Psoas muscle (tissue), 8 donors: Measurements from ENCODE around the gene PLA2G4B. TPM values are rescaled to one million over a fixed set of nuclear protein-coding genes. Genes with fewer than 3 reads are reported as not detected.

Experiments used
- ATAC-seq, 4 donors: fragments of 200-7000 bp; cut with Tn5 transposase; one replicate each; pipeline ENCODE4 v1.9.1; 2020; ENCODE audit warnings: moderate library complexity in 3 of 4, mild to moderate bottlenecking in 2 of 4
- DNase-seq, 2 donors: peaks; one replicate each; pipeline ENCODE4 v3.0.0-alpha.2; 2020
- H3K27ac ChIP-seq: fragments of 200-600 bp; one replicate; pipeline ENCODE4 v1.8.0; 2022
- H3K27me3 ChIP-seq, 3 donors: fragments of 200-600 bp in 1 of 3; one replicate each; pipeline versions ENCODE4 v1.6.1 to v1.8.0; 2013 to 2022; ENCODE audit warnings: low read length in 2 of 3, mild to moderate bottlenecking in 2 of 3, moderate library complexity in 1 of 3; ENCODE audit not compliant: insufficient read depth in 3 of 3
- H3K36me3 ChIP-seq, 2 donors: fragments of 200-600 bp in 1 of 2; one replicate each; pipeline versions ENCODE4 v1.6.1 to v1.8.0; 2013 to 2022; ENCODE audit warnings: low read depth in 1 of 2, mild to moderate bottlenecking in 1 of 2, moderate library complexity in 1 of 2; ENCODE audit not compliant: insufficient read depth in 1 of 2
- H3K4me1 ChIP-seq: fragments of 200-600 bp; one replicate; pipeline ENCODE4 v1.8.0; 2022
- H3K4me3 ChIP-seq: fragments of 200-600 bp; one replicate; pipeline ENCODE4 v1.8.0; 2022; ENCODE audit warnings: mild to moderate bottlenecking
- H3K9me3 ChIP-seq: fragments of 200-600 bp; one replicate; pipeline ENCODE4 v1.8.0; 2022
- CTCF ChIP-seq: fragments of 200-600 bp; IDR thresholded peaks from one replicate; pipeline ENCODE4 v1.8.0; 2022; ENCODE audit warnings: antibody characterized with exemption
- WGBS, 3 donors: extraction: QIAGEN DNeasy Blood & Tissue Kit; methylation state at CpG; one replicate each; pipeline versions ENCODE4 v1.1.6 to v1.1.7; 2013; 5-methylcytosine and 5-hydroxymethylcytosine counted together
- intact Hi-C, 2 donors: fragments of 100-400 bp; cut with DNase I; formaldehyde crosslinking; loops; one replicate each; pipeline versions ENCODE4 v1.11.0 to v1.14.2; 2022
- polyA plus RNA-seq, 3 donors: library from polyadenylated mRNA; stranded (reverse); fragments of 200-250 nt; gene quantifications; one replicate each; pipeline ENCODE4 v1.2.3, GENCODE V29; 2013
- total RNA-seq, 4 donors: library from RNA; stranded (reverse); fragmentation: NEBNext Ultra II Directional in 2 of 4; extraction: Animal tissue kit (Norgen Biotek cat#: 25700) in 2 of 4; gene quantifications; one replicate each; pipeline versions ENCODE4 v1.2.1 to v1.2.4, GENCODE V29; 2021 to 2023
- donor health status: healthy with polysubstance abuse.
- donor health status: DM: no; HTN: no; CAD: no; lungs with moderate emphysema.
- donor health status: Bipolar disorder and iron deficiency.
- donor health status: healthy.
- donor health status: DM: yes; HTN: yes; CAD: no.
- donor health status: DM: no; HTN: no; CAD: no.
- donor health status: DM: no; HTN: no; CAD: no.
- donor health status: DM: yes; HTN: yes; CAD: no.

PLA2G4B gene
- total and polyA plus RNA-seq, 7 donors, result 1.1 to 4.3 (median 1.4) TPM

- Histone ChIP-seq H3K36me3 (peaks cover 2 to 98% of the 10 kb centered on the region in 2 donors), H3K4me3 (no peak overlapping the region), H3K9me3 (no peaks in the 10 kb centered on the region), H3K4me1 (no peaks in the 10 kb centered on the region), H3K27me3 (no peaks in the 10 kb centered on the region), H3K27ac (no peak overlapping the region)
- ATAC-seq, result no peak
- WGBS, 3 donors, result 92 to 94% (median 92%) methylated on average over 9 of the region's 9 CpGs
- DNase-seq, result no peak
- intact Hi-C loops, result loop anchor here in 1 of 2 donors (5.0 kb wide), 1 partner anchor 217 kb away; no protein-coding TSS in a partner anchor
- TF ChIP-seq CTCF, result no peak
Measured at GRCh38 chr15:41819455-41820050, 19.1 kb upstream of the PLA2G4B start.

DNA sequence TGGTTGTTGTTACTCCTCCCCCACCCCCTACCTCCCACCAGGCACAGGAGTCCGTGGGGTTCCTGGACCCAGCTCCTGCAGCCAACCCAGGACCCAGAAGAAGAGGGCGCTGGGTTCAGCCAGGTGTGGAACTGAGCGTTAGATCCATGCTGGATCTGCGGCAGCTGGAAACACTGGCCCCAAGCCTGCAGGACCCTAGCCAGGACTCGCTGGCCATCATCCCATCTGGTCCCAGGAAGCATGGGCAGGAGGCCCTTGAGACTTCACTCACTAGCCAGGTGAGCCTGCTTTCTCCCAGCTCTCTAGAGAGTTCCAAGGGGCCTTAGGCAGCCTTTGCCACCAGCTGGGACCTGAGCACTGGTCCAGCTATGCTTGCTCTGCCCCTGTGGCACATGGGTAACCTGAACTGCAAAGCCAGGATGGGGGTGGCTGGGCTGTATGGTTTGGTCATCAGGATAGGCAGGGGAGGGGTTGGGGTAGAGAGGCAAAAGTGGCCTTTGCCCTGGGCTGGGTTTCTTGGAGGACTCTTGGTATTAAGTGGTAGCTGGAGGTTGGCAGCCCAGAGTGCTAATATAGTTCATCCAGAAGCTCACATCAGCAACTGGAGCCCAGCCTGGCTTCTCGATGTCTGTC, 17.7 kb upstream of the PLA2G4B start:
- peak in 1 of 4 donors; percentile 34 for ATAC-seq
- 39 to 51% (median 49%) methylated on average over 4 to 6 of the region's 6 CpGs for WGBS, 3 donors
- Histone ChIP-seq H3K27ac (no peak overlapping the region), H3K4me3 (no peak overlapping the region), H3K4me1 (no peaks in the 10 kb centered on the region), H3K36me3 (peaks cover 0 to 95% of the 10 kb centered on the region in 2 donors), H3K27me3 (no peaks in the 10 kb centered on the region), H3K9me3 (no peaks in the 10 kb centered on the region)
- no peak for TF ChIP-seq CTCF
- intact Hi-C loops, result no loop called here
- peak in 1 of 2 donors; percentile 54 for DNase-seq

DNA sequence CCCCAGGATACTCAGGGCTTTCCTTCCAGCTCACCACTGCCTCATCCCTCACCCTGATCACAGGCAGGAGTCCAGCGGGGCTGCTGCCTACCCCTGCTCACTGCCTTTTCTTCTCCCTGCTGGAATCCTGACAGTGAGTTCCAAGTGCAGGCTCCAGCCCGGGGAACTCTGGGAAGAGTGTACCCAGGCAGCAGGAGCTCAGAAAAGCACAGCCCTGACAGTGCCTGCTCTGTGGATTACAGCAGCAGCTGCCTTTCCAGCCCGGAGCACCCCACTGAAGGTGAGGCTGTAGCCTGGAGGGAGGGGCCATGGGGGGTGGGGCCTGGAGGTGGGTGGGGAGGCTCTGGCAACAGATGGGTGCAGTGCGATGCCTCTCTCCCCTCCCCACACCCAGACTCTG, 16.8 kb upstream of the PLA2G4B start:
- Histone ChIP-seq H3K9me3 (no peaks in the 10 kb centered on the region), H3K27me3 (no peaks in the 10 kb centered on the region), H3K4me1 (no peaks in the 10 kb centered on the region), H3K36me3 (peaks cover 0 to 86% of the 10 kb centered on the region in 2 donors), H3K27ac (no peak overlapping the region), H3K4me3 (no peak overlapping the region)
- TF ChIP-seq CTCF, result no peak
- whole genome bisulfite sequencing, 3 donors, result 80 to 83% (median 82%) methylated on average over 4 of the region's 4 CpGs
- DNase-seq, result no peak
- no peak for ATAC-seq
- intact Hi-C loops, result no loop called here

DNA sequence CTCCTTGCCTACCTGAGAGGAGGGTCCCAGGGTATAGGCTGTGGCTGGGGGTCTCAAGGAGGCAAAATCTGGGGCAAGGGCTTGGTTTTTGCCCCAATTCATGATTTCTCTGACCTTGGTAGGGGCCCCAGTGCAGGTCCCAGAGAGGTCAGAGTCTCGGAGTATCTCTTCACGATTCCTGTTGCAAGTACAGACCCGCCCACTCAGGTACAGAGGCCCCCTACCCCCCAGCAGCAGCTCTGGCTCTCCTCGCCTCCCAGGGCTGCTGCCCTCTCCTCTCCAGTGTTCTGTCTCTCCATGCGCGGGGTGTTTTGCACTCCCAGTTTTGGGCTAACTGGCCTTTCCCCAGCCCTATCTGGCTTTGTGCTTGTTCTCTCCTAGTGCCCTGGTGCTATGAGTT, 16.2 kb upstream of the PLA2G4B start:
- H3K27ac ChIP-seq, result no peak overlapping the region
- no peak for TF ChIP-seq CTCF
- peaks cover 3% of the 10 kb centered on the region for H3K4me1 ChIP-seq
- WGBS, 3 donors, result 93 to 98% (median 96%) methylated on average over 6 of the region's 6 CpGs
- no peaks in the 10 kb centered on the region for H3K27me3 ChIP-seq
- intact Hi-C loops, result no loop called here
- H3K4me3 ChIP-seq, result no peak overlapping the region
- ATAC-seq, result no peak
- H3K36me3 ChIP-seq, result peaks cover 0 to 80% of the 10 kb centered on the region in 2 donors
- no peaks in the 10 kb centered on the region for H3K9me3 ChIP-seq
- DNase-seq, result no peak
